ENCODE results near the gene CKLF.
"Not testable (repeated sequence)": the region's sequence is repeated elsewhere in the genome, so short reads cannot be mapped to it uniquely, and the experiment has no call there.

CKLF gene

GRCh38 chr16:66562986-66563385, 10.6 kb downstream of the CKLF start:
- H3K9ac ChIP-seq (ENCODE audit: low read depth, low read length) = no peak overlapping the region
- H3K36me3 ChIP-seq (ENCODE audit: insufficient read depth, low read length) = no peaks in the 10 kb centered on the region; the same call in 1 of the 2 replicates
- H3K4me1 ChIP-seq (ENCODE audit: insufficient read depth, low read length) = no peaks in the 10 kb centered on the region
- H3K9me3 ChIP-seq (ENCODE audit: control insufficient read depth, insufficient read depth, low read length) = no peaks in the 10 kb centered on the region

DNA sequence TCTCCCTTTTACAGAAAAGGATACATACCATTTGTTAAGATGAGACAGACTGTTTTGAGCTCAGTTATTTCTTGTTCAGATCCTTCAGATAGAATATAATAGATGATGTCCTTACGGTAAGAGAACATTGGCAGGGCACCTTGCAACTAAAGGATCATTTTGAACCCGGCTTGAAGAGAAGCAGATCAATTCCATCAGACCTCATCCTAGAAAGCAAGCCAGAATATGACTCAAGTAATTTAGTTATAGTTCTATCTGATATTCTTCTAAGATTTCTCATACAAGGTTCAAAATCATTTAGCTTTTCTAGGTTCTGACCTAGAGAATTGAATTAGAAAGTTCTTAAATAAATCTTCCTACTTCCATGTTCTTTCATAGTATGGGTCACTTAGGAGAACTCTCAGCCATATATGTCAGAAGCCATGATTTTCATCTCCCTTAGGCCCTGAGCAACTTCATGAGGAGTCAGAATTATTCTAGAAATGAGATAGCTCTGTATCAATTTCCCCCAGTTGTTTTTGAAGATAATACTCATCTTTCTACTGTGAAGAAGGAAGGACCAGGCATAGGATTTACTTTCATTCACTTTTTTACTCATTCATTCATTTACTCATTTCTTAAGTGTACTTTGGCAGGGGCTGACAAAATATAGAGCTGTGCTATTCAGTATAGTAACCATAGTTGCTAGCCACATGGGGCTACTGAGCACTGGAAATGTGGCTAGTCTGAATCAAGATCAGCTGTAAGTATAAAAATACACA, 11.4 kb downstream of the CKLF start:
- Histone ChIP-seq H3K9ac (ENCODE audit: low read depth, low read length) (no peak overlapping the region), H3K4me1 (ENCODE audit: insufficient read depth, low read length) (no peaks in the 10 kb centered on the region), H3K9me3 (ENCODE audit: control insufficient read depth, insufficient read depth, low read length) (no peaks in the 10 kb centered on the region), H3K36me3 (ENCODE audit: insufficient read depth, low read length) (no peaks in the 10 kb centered on the region; the same call in 1 of the 2 replicates)

- H3K9ac ChIP-seq (ENCODE audit: low read depth, low read length) = no peak within 1 kb of the TSS
These were observed 13.9 kb downstream of the CKLF start, which contains the start of gene CMTM1 for GRCh38 chr16:66566051-66566901. CMTM1 (plus strand) TSS chr16:66566439; CDS start chr16:66566514, 75 bp downstream.

DNA sequence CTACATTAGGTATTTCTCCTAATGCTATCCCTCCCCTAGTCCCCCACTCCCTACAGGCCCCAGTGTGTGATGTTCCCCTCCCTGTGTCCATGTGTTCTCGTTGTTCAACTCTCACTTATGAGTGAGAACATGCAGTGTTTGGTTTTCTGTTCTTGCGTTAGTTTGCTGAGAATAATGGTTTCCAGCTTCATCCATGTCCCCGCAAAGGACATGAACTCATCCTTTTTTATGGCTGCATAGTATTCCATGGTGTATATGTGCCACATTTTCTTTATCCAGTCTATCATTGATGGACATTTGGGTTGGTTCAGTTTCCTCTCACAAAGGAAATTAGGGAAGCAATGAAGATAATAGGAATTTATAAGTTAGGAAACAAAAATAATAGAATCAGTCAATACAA, 14.9 kb downstream of the CKLF start:
- H3K9ac ChIP-seq (ENCODE audit: low read depth, low read length); H3K36me3 ChIP-seq (ENCODE audit: insufficient read depth, low read length); H3K4me1 ChIP-seq (ENCODE audit: insufficient read depth, low read length); H3K9me3 ChIP-seq (ENCODE audit: control insufficient read depth, insufficient read depth, low read length): not testable (repeated sequence)

More at GRCh38 chr16:66566051-66566901, 13.9 kb downstream of the CKLF start, which contains the start of gene CMTM1:
- H3K9me3 ChIP-seq (ENCODE audit: control insufficient read depth, insufficient read depth, low read length) = no peaks in the 10 kb centered on the region
- H3K4me1 ChIP-seq (ENCODE audit: insufficient read depth, low read length) = no peaks in the 10 kb centered on the region
- H3K36me3 ChIP-seq (ENCODE audit: insufficient read depth, low read length) = no peaks in the 10 kb centered on the region; the same call in 1 of the 2 replicates

- Histone ChIP-seq H3K9ac (ENCODE audit: low read depth, low read length) (no peak overlapping the region), H3K36me3 (ENCODE audit: insufficient read depth, low read length) (no peaks in the 10 kb centered on the region; the same call in 1 of the 2 replicates)
These were observed 16.0 kb downstream of the CKLF start for GRCh38 chr16:66568355-66568754.

DNA sequence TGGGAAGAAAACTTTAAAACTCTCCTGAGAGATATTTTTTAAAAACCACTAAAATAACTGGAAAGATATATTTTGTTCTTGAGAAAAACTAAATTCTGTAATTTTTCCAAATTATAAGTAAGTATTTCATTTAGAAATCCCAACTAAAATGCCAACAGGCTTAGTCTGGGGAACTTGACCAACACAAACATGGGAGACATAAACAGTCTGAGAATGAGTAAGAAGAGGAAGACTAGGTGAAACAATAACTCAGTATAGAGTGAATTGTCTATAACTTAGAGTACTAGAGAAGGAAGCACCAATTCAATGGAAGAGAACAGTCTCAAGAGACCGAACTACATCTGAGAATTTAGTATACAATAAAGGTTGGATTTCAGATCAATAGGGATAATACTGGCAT, 16.8 kb downstream of the CKLF start:
- no peaks in the 10 kb centered on the region for H3K36me3 ChIP-seq (ENCODE audit: insufficient read depth, low read length)
- no peak overlapping the region for H3K9ac ChIP-seq (ENCODE audit: low read depth, low read length)

More at GRCh38 chr16:66568355-66568754, 16.0 kb downstream of the CKLF start:
- no peaks in the 10 kb centered on the region for H3K4me1 ChIP-seq (ENCODE audit: insufficient read depth, low read length)
- H3K9me3 ChIP-seq (ENCODE audit: control insufficient read depth, insufficient read depth, low read length) = no peaks in the 10 kb centered on the region

DNA sequence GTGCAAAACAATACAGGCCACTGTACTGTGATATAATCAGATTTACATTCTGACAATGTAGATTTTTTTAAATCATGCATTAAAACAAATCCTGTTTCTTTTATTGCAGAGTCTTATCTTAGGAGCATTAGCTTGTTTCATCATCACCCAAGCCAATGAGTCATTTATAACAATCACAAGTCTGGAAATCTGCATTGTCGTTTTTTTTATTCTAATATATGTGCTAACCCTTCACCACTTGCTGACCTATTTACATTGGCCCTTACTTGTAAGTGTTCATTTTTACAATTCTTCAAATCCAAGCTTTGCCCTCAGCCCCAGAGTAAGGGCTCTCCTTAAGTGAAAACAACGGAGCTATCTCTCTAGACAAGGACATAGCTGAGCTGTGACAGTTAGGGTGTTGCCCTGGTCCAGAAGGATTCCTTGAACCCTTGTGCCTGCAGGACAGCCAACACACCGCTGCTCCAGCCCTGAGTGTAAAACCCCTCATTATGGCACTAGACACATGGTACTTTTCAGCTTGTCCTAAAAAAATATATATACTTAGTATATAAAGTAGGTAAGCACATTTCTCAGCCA, 17.5 kb downstream of the CKLF start:
- H3K4me1 ChIP-seq (ENCODE audit: insufficient read depth, low read length) = no peaks in the 10 kb centered on the region
- H3K36me3 ChIP-seq (ENCODE audit: insufficient read depth, low read length) = no peaks in the 10 kb centered on the region
- no peak overlapping the region for H3K9ac ChIP-seq (ENCODE audit: low read depth, low read length)
- no peaks in the 10 kb centered on the region for H3K9me3 ChIP-seq (ENCODE audit: control insufficient read depth, insufficient read depth, low read length)

More for the DNA sequence above, 16.8 kb downstream of the CKLF start:
- Histone ChIP-seq H3K9me3 (ENCODE audit: control insufficient read depth, insufficient read depth, low read length) (no peaks in the 10 kb centered on the region), H3K4me1 (ENCODE audit: insufficient read depth, low read length) (no peaks in the 10 kb centered on the region)

DNA sequence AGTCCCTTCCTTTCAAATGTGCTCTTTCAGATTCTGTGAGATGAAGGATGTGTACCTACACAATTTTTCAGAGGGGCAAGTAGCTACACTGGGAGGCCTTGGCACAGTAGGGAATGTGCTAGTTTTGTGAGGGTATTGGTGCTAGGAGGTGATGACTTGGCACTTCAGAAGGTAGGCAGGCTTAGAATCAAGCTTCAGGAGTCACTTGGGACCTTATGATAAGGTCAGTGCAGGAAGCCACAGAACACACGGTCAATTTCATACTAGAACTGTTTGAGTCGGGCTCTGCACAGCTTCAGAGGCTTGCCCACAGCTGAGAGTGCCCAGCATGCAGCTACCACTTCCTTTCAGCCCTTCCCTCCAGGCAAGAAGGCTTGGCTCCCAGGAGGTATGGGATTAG, 20.0 kb downstream of the CKLF start:
- no peaks in the 10 kb centered on the region for H3K4me1 ChIP-seq (ENCODE audit: insufficient read depth, low read length)
- H3K9me3 ChIP-seq (ENCODE audit: control insufficient read depth, insufficient read depth, low read length) = no peaks in the 10 kb centered on the region
- H3K9ac ChIP-seq (ENCODE audit: low read depth, low read length) = no peak overlapping the region
- H3K36me3 ChIP-seq (ENCODE audit: insufficient read depth, low read length) = no peaks in the 10 kb centered on the region

- Histone ChIP-seq H3K9me3 (ENCODE audit: control insufficient read depth, insufficient read depth, low read length) (no peaks in the 10 kb centered on the region), H3K9ac (ENCODE audit: low read depth, low read length) (no peak overlapping the region), H3K4me1 (ENCODE audit: insufficient read depth, low read length) (no peaks in the 10 kb centered on the region), H3K36me3 (ENCODE audit: insufficient read depth, low read length) (no peaks in the 10 kb centered on the region)
These were observed 21.7 kb downstream of the CKLF start for GRCh38 chr16:66574081-66574480.

GRCh38 chr16:66574531-66574930, 22.2 kb downstream of the CKLF start:
- no peaks in the 10 kb centered on the region for H3K9me3 ChIP-seq (ENCODE audit: control insufficient read depth, insufficient read depth, low read length)
- no peaks in the 10 kb centered on the region for H3K4me1 ChIP-seq (ENCODE audit: insufficient read depth, low read length)
- H3K36me3 ChIP-seq (ENCODE audit: insufficient read depth, low read length) = no peaks in the 10 kb centered on the region
- H3K9ac ChIP-seq (ENCODE audit: low read depth, low read length) = no peak overlapping the region

DNA sequence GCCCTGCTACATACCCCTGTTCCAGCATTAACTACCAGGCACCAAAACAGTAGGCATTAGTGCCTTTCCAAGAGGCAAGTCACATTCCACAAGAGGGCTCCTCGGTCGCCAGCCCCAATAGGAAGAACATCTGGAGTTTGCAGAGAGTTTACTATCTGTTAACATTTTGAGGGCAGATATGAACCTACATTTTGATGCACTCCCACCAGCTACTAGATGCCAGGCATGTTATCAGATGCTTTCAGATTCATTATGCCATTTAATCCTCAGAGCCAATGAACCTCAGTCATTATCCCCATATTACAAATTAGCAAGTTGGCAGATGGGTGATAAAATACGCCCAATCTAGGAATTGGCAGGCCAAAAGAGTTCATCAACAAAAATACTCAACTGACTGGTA, 22.7 kb downstream of the CKLF start:
- no peaks in the 10 kb centered on the region for H3K9me3 ChIP-seq (ENCODE audit: control insufficient read depth, insufficient read depth, low read length)
- no peaks in the 10 kb centered on the region for H3K36me3 ChIP-seq (ENCODE audit: insufficient read depth, low read length)
- H3K9ac ChIP-seq (ENCODE audit: low read depth, low read length) = no peak overlapping the region
- no peaks in the 10 kb centered on the region for H3K4me1 ChIP-seq (ENCODE audit: insufficient read depth, low read length)

GRCh38 chr16:66576296-66576695, 23.9 kb downstream of the CKLF start:
- Histone ChIP-seq H3K4me1 (ENCODE audit: insufficient read depth, low read length) (peaks cover 12% of the 10 kb centered on the region), H3K9me3 (ENCODE audit: control insufficient read depth, insufficient read depth, low read length) (no peaks in the 10 kb centered on the region), H3K9ac (ENCODE audit: low read depth, low read length) (no peak overlapping the region), H3K36me3 (ENCODE audit: insufficient read depth, low read length) (no peaks in the 10 kb centered on the region; the same call in 1 of the 2 replicates)

- Histone ChIP-seq H3K9ac (ENCODE audit: low read depth, low read length) (peak within 1 kb of the TSS; percentile 17; the same call in 1 of the 2 replicates), H3K4me1 (ENCODE audit: insufficient read depth, low read length) (peaks cover 14% of the 10 kb centered on the region), H3K36me3 (ENCODE audit: insufficient read depth, low read length) (no peaks in the 10 kb centered on the region; the same call in 1 of the 2 replicates), H3K9me3 (ENCODE audit: control insufficient read depth, insufficient read depth, low read length) (no peaks in the 10 kb centered on the region)
These were observed 26.5 kb downstream of the CKLF start, which contains the start of gene CMTM2 for GRCh38 chr16:66578651-66579531. CMTM2 (plus strand) TSS chr16:66579463; CDS start chr16:66579608, 145 bp downstream.
